ENCODE measurements around the gene SMCO3.

DNA sequence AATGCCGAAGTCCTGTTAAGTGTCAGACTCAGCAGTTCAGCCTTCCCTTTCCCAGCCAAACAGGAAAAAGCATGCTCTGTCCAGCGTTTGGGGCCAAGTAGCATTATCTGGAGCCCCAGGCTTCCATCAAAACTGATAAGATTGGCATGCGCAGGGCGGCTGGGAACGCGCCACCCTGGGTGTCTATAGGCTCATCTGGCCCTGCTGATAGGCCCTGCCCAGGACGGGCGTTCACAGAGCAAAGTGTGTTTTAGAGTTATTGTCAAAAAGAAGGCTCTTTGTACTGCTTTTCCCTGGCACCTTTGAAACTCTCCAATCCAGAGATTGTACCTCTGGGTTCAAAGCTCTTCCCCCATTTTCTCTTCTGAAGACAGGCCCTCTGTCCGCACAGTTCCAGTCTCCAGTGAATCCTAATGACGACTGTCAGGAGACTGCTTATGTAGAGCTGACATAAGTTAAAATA is 29.5 kb upstream of the SMCO3 start, which contains the start of gene ART4:
- TF ChIP-seq POLR2A (IDR thresholded peaks at IDR 0.05) (no peak), EP300 (IDR thresholded peaks at IDR 0.05) (no peak), POLR2AphosphoS5 (IDR thresholded peaks at IDR 0.05) (no peak)
- TF ChIP-seq, protein P1, sequence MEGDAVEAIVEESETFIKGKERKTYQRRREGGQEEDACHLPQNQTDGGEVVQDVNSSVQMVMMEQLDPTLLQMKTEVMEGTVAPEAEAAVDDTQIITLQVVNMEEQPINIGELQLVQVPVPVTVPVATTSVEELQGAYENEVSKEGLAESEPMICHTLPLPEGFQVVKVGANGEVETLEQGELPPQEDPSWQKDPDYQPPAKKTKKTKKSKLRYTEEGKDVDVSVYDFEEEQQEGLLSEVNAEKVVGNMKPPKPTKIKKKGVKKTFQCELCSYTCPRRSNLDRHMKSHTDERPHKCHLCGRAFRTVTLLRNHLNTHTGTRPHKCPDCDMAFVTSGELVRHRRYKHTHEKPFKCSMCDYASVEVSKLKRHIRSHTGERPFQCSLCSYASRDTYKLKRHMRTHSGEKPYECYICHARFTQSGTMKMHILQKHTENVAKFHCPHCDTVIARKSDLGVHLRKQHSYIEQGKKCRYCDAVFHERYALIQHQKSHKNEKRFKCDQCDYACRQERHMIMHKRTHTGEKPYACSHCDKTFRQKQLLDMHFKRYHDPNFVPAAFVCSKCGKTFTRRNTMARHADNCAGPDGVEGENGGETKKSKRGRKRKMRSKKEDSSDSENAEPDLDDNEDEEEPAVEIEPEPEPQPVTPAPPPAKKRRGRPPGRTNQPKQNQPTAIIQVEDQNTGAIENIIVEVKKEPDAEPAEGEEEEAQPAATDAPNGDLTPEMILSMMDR (IDR thresholded peaks at IDR 0.05), result no peak
